ENCODE measurements around the gene CDH4. TPM values are rescaled to one million over a fixed set of nuclear protein-coding genes. Genes with fewer than 3 reads are reported as not detected.

The CDH4 gene
- total and polyA plus RNA-seq, 2 of the 4 experiments (the other 2 are of a cell fraction), result 1.6 to 3.5 TPM

GRCh38 chr20:61769286-61769832 lies 517.3 kb downstream of the CDH4 start:
- intact Hi-C loops (cut with micrococcal nuclease), result no loop called here
- dilution Hi-C loops (cut with HindIII; ENCODE audit: low sequenced_read_pairs, unreplicated experiment), result no loop called here
- Histone ChIP-seq H3K4me2 (ENCODE audit: low read depth, low read length) (no peak overlapping the region), H2BK5ac (ENCODE audit: low read depth, low read length, poor library complexity, severe bottlenecking) (no peak overlapping the region), H3K9me1 (ENCODE audit: insufficient read depth, low read length) (no peaks in the 10 kb centered on the region), H4K5ac (ENCODE audit: low read depth, low read length) (no peak overlapping the region), H3K14ac (replicated peaks; ENCODE audit: low read depth, low read length) (no peak overlapping the region), H3K27ac (ENCODE audit: insufficient read depth, low read length) (no peak overlapping the region), H3K18ac (ENCODE audit: low read depth, low read length) (no peak overlapping the region), H3K36me3 (ENCODE audit: control insufficient read depth, insufficient read depth, low read length) (no peaks in the 10 kb centered on the region), H2AK9ac (replicated peaks; ENCODE audit: low read depth, low read length, poor library complexity) (no peak overlapping the region), H4K91ac (ENCODE audit: insufficient read depth, low read depth, low read length) (no peak overlapping the region), H2BK20ac (ENCODE audit: low read depth, low read length) (no peak overlapping the region), H3K9me3 (ENCODE audit: control insufficient read depth, insufficient read depth, low read length) (no peaks in the 10 kb centered on the region), H2AFZ (replicated peaks; ENCODE audit: low read length, poor library complexity) (no peak overlapping the region), H3K23ac (ENCODE audit: low read depth, low read length) (no peak overlapping the region), H3K4me3 (ENCODE audit: insufficient read depth, low read depth, low read length) (no peak overlapping the region), H3K4me1 (ENCODE audit: control insufficient read depth, insufficient read depth, low read length) (no peaks in the 10 kb centered on the region), H4K8ac (ENCODE audit: low read depth in 2 of 2, low read length in 2 of 2) (no peak overlapping the region), H3K79me1 (ENCODE audit: low read depth in 1 of 2, low read length in 2 of 2) (no peaks in the 10 kb centered on the region), H3K9ac (ENCODE audit: low read depth, low read length) (no peak overlapping the region), H2BK120ac (ENCODE audit: low read depth, low read length) (no peak overlapping the region), H2BK15ac (ENCODE audit: low read depth, low read length) (no peak overlapping the region), H4K20me1 (ENCODE audit: insufficient read depth, low read length) (no peaks in the 10 kb centered on the region), H2AK5ac (ENCODE audit: low read depth, low read length) (no peak overlapping the region), H3K27me3 (ENCODE audit: control insufficient read depth, insufficient read depth, low read length) (no peaks in the 10 kb centered on the region; the same call in 1 of the 2 replicates), H3K4ac (ENCODE audit: low read depth, low read length) (no peak overlapping the region), H3K56ac (ENCODE audit: extremely low read depth, insufficient read depth, low read length) (no peak overlapping the region)
- no TSS peak for BruUV-seq (replicated peaks)
- DNase-seq (no peak), ATAC-seq (ENCODE audit: low read depth) (no peak)
- TF ChIP-seq MXI1 (IDR thresholded peaks at IDR 0.05; ENCODE audit: borderline replicate concordance, low read depth, low read length), result no peak
- no peak for TF ChIP-seq MAFK (IDR thresholded peaks at IDR 0.05; ENCODE audit: low read depth, low read length)
- TF ChIP-seq POLR2A (IDR thresholded peaks at IDR 0.05; ENCODE audit: low read depth, low read length), result no peak
- no peak for TF ChIP-seq MAZ (IDR thresholded peaks at IDR 0.05; ENCODE audit: borderline replicate concordance, low read depth, low read length)
- TF ChIP-seq, protein P1, sequence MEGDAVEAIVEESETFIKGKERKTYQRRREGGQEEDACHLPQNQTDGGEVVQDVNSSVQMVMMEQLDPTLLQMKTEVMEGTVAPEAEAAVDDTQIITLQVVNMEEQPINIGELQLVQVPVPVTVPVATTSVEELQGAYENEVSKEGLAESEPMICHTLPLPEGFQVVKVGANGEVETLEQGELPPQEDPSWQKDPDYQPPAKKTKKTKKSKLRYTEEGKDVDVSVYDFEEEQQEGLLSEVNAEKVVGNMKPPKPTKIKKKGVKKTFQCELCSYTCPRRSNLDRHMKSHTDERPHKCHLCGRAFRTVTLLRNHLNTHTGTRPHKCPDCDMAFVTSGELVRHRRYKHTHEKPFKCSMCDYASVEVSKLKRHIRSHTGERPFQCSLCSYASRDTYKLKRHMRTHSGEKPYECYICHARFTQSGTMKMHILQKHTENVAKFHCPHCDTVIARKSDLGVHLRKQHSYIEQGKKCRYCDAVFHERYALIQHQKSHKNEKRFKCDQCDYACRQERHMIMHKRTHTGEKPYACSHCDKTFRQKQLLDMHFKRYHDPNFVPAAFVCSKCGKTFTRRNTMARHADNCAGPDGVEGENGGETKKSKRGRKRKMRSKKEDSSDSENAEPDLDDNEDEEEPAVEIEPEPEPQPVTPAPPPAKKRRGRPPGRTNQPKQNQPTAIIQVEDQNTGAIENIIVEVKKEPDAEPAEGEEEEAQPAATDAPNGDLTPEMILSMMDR (conservative IDR thresholded peaks at IDR 0.05; ENCODE audit: low read depth, low read length), result no peak
- no peak for TF ChIP-seq BHLHE40 (IDR thresholded peaks at IDR 0.05; ENCODE audit: low read depth, low read length)
- no peak for TF ChIP-seq RCOR1 (IDR thresholded peaks at IDR 0.05; ENCODE audit: insufficient replicate concordance, low read length)
- TF ChIP-seq RAD21 (IDR thresholded peaks at IDR 0.05; ENCODE audit: low read length), result no peak
- no peak for TF ChIP-seq CHD1 (IDR thresholded peaks at IDR 0.05; ENCODE audit: low read depth, low read length)
- TF ChIP-seq FOS (IDR thresholded peaks at IDR 0.05; ENCODE audit: low read depth, low read length), result no peak
- TF ChIP-seq RFX5 (IDR thresholded peaks at IDR 0.05; ENCODE audit: low read depth, low read length), result no peak
- no peak for TF ChIP-seq SMC3 (IDR thresholded peaks at IDR 0.05; ENCODE audit: low read depth, low read length)
- no peak for TF ChIP-seq CEBPB (IDR thresholded peaks at IDR 0.05; ENCODE audit: low read depth, low read length)
- TF ChIP-seq, protein P2, sequence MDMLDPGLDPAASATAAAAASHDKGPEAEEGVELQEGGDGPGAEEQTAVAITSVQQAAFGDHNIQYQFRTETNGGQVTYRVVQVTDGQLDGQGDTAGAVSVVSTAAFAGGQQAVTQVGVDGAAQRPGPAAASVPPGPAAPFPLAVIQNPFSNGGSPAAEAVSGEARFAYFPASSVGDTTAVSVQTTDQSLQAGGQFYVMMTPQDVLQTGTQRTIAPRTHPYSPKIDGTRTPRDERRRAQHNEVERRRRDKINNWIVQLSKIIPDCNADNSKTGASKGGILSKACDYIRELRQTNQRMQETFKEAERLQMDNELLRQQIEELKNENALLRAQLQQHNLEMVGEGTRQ (IDR thresholded peaks at IDR 0.05; ENCODE audit: low read depth, low read length), result no peak
- TF ChIP-seq NFE2L2 (IDR thresholded peaks at IDR 0.05; ENCODE audit: low read depth, low read length), result no peak
- POLR2A ChIA-PET (ENCODE audit: unreplicated experiment), result no interaction called here
- in situ Hi-C loops (cut with MboI; ENCODE audit: low sequenced_read_pairs), result no loop called here
- WGBS, 2 experiments (ENCODE audit: extremely low coverage in 2 of 2, insufficient read length in 1 of 2), result 68% methylated on average over 4 of the region's 11 CpGs; no CpG with 5 or more reads in 1 of the 2 experiments
- CTCF ChIA-PET, result no interaction called here

Data from IMR-90 (cell line).